Measurements from ENCODE around the gene DUSP16. TPM values are rescaled to one million over a fixed set of nuclear protein-coding genes. Genes with fewer than 3 reads are reported as not detected.

The DUSP16 gene
- total RNA-seq, 2 experiments from 2014 or later, result 45.7 to 47.2 TPM

DNA sequence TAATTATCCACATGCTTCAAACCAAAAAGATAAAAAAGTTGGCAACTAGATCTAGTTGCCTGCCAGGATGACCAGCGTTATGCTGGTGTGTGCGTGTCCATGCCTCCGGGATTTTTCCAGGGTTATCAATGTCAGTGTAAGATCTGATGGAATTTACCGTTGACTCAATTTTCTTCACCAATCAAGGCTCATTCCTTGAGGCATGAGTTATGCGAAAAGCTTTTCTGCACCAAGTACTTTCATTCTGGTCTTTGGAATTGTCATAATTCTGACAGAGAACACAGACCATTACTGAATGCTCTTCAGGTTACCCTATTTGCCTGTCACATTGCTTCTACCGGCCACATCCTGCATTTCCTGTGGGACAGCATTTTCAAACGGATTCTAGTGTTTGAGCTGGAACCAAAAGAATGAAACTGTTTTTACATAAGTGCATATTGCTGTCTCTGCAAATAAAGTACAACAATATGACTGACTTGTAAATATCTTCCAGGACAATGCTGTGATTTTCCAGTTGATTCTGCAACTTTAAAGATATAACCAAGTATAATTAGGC is 91.8 kb downstream of the DUSP16 start:
- Mint-ChIP-seq H3K9me3 (no peaks in the 10 kb centered on the region), H3K4me1 (ENCODE audit: low read depth) (peaks cover 54% of the 10 kb centered on the region), H3K4me3 (no peak overlapping the region), H3K27me3 (ENCODE audit: low read depth) (no peaks in the 10 kb centered on the region), H3K36me3 (ENCODE audit: low read depth) (peaks cover 53% of the 10 kb centered on the region), H3K27ac (no peak overlapping the region)
- DNase-seq, result no peak
- intact Hi-C loops (cut with micrococcal nuclease), result no loop called here
- CTCF ChIA-PET, result interaction anchor here (1.3 kb wide), 1 partner anchor 9 kb away, joined by 3 read pairs; no protein-coding TSS in a partner anchor

DNA sequence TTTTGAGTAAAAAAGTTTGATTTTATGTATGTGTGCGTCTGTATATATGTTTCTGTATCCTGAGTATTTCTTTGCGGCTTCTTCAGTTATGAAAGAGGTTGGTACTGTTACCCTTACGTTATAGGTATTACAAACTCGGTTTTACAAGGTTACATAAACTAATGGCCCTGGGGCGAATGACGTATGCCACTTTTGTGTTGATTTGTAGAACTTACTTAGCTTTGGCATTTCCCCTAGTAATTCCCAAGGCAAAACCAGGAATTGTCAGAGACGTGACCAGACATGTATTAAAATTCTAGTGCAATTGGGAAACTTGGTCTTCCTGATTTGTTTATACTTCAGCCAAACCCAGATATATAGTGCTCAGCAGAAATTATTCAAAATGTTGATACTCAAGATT is 93.3 kb downstream of the DUSP16 start:
- H3K27ac Mint-ChIP-seq, result no peak overlapping the region
- intact Hi-C loops (cut with micrococcal nuclease), result no loop called here

DNA sequence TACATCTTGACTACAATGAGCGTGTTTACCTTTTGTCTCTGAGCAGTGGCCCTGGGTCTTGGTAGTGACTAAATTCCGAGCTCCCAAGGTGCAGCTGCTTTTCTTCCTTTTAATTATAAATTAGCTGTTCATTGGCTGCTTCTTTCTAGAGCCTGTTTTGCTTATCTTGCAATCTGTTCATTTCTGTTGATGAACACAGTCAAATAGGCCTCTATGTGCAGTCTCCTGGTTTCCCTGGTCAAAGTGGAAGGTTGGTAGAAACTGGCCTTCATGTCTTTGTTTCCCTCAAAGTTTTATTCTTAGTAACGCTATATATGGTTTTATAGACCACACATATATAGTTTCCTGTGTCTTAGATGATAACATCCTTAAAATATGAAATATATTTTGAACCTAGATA is 94.1 kb downstream of the DUSP16 start:
- DNase-seq, result no peak
- CTCF ChIA-PET, result no interaction called here
- Mint-ChIP-seq H3K4me3 (no peak overlapping the region), H3K27ac (no peak overlapping the region), H3K9me3 (no peaks in the 10 kb centered on the region), H3K27me3 (ENCODE audit: low read depth) (no peaks in the 10 kb centered on the region), H3K36me3 (ENCODE audit: low read depth) (peaks cover 47% of the 10 kb centered on the region), H3K4me1 (ENCODE audit: low read depth) (peaks cover 50% of the 10 kb centered on the region)
- intact Hi-C loops (cut with micrococcal nuclease), result no loop called here

More for the DNA sequence above, 93.3 kb downstream of the DUSP16 start:
- CTCF ChIA-PET, result no interaction called here
- no peak for DNase-seq
- Mint-ChIP-seq H3K4me1 (ENCODE audit: low read depth) (peaks cover 53% of the 10 kb centered on the region), H3K4me3 (no peak overlapping the region), H3K9me3 (no peaks in the 10 kb centered on the region), H3K27me3 (ENCODE audit: low read depth) (no peaks in the 10 kb centered on the region), H3K36me3 (ENCODE audit: low read depth) (peaks cover 50% of the 10 kb centered on the region)

DNA sequence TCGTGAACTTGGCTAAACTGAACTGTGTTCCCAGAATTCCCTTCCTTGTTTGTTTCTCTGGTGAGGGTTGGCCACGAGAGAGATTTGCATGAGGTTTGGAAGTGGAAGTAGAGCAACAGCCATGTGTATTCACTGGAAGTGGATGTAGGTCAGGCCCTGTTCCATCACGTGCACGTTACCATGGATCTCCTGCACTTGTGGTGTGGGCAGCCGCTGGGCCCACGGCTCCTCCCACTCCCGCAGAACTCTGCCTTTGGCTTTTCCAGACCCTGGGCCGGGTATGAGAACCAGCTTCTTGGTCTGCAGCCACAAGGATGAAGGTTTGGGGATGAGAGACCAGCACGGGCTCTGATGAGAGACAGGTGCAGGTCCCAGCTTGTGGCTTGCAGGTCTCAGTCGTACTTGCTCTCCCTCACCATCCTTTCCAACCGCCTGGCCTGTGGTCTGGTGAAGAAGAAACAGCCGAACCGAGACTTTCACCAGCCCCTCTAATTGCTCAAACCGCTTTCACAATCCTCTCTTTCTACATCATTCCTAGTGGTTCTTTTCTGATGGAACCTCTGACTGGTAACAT is 94.9 kb downstream of the DUSP16 start:
- CTCF ChIA-PET, result no interaction called here
- H3K27ac Mint-ChIP-seq, result peak overlapping the region; percentile 55
- no peaks in the 10 kb centered on the region for H3K27me3 Mint-ChIP-seq (ENCODE audit: low read depth)
- peaks cover 48% of the 10 kb centered on the region for H3K36me3 Mint-ChIP-seq (ENCODE audit: low read depth)
- peaks cover 53% of the 10 kb centered on the region for H3K4me1 Mint-ChIP-seq (ENCODE audit: low read depth)
- peak; percentile 23 for DNase-seq
- H3K9me3 Mint-ChIP-seq, result no peaks in the 10 kb centered on the region
- H3K4me3 Mint-ChIP-seq, result no peak overlapping the region
- intact Hi-C loops (cut with micrococcal nuclease), result no loop called here

DNA sequence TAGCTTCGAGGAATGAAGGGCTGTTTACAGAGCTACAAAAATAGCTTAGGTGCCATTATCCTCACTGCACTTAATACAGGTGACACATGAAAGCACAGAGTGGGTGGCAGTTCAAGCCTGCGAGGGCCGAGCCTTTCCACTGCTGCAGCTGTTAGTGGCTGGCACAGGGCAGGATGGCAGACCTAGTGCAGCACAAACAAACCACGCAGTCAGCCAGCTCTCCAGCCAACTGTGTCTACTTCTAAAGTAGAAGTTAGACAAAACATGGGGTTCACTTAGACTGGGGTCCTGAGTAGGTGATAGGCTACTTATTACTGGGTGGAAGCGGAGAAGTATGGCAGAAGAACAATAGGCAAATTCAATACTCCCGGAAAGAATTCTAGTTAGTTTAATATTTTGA is 95.4 kb downstream of the DUSP16 start:
- CTCF ChIA-PET, result interaction anchor here (1.7 kb wide), 1 partner anchor 90 kb away, joined by 8 read pairs; no protein-coding TSS in a partner anchor
- Mint-ChIP-seq H3K4me3 (no peak overlapping the region), H3K27ac (peak overlapping the region; percentile 55)

DNA sequence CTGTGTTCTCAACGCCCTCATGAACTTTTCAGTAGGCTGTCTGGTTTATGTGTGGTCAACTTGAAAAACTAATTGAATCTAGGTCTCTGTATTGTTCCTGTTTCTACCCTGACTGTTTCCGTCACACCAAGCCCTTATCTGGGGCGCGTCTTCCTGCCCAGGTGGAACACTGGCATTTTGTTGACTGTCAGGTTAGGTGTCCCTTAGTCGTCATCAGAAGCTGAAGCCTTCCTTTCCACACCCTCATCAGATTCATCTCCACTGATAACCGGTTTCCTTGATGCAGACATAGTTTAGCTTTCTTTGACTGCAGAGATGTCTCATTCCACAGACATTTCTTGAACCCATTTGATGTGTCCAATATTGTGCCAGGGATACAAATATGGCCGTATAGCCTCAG is 96.5 kb downstream of the DUSP16 start:
- H3K27me3 Mint-ChIP-seq (ENCODE audit: low read depth), result no peaks in the 10 kb centered on the region
- H3K4me1 Mint-ChIP-seq (ENCODE audit: low read depth), result peaks cover 65% of the 10 kb centered on the region
- peaks cover 43% of the 10 kb centered on the region for H3K36me3 Mint-ChIP-seq (ENCODE audit: low read depth)
- peak overlapping the region; percentile 84 for H3K27ac Mint-ChIP-seq
- intact Hi-C loops (cut with micrococcal nuclease), result loop anchor here (1.0 kb wide), 1 partner anchor 8 kb away; no protein-coding TSS in a partner anchor
- no peaks in the 10 kb centered on the region for H3K9me3 Mint-ChIP-seq
- H3K4me3 Mint-ChIP-seq, result peak overlapping the region; percentile 7
- peak; percentile 69 for DNase-seq
- CTCF ChIA-PET, result interaction anchor here (1.2 to 2.2 kb wide), 4 partner anchors 10 to 89 kb away, joined by 4 to 8 read pairs (median 6); no protein-coding TSS in a partner anchor

More for the DNA sequence above, 95.4 kb downstream of the DUSP16 start:
- Mint-ChIP-seq H3K4me1 (ENCODE audit: low read depth) (peaks cover 54% of the 10 kb centered on the region), H3K9me3 (no peaks in the 10 kb centered on the region), H3K27me3 (ENCODE audit: low read depth) (no peaks in the 10 kb centered on the region), H3K36me3 (ENCODE audit: low read depth) (peaks cover 48% of the 10 kb centered on the region)
- DNase-seq, result peak; percentile 47
- intact Hi-C loops (cut with micrococcal nuclease), result no loop called here

DNA sequence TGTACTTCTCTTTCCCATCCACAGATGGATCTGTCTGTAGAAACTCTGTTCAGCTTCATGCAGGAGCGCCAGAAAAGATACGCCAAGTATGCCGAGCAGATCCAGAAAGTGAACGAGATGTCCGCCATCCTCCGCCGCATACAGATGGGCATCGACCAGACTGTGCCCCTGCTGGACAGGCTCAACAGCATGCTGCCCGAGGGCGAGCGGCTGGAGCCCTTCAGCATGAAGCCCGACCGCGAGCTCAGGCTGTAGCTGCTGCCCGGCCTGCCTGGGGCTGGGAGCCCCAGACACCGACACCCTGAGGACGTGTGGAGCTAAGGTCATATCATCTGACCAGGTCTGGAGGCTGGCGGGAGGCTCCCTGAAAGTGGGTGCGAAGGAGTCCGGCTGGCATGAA is 97.1 kb downstream of the DUSP16 start:
- Mint-ChIP-seq H3K27me3 (ENCODE audit: low read depth) (no peaks in the 10 kb centered on the region), H3K9me3 (no peaks in the 10 kb centered on the region), H3K4me1 (ENCODE audit: low read depth) (peaks cover 72% of the 10 kb centered on the region), H3K36me3 (ENCODE audit: low read depth) (peaks cover 40% of the 10 kb centered on the region), H3K4me3 (no peak overlapping the region), H3K27ac (peak overlapping the region; percentile 20)
- no peak for DNase-seq
- CTCF ChIA-PET, result interaction anchor here (0.6 to 2.2 kb wide), 6 partner anchors 9 to 273 kb away, joined by 3 to 8 read pairs (median 4); partner anchors contain the start of gene DUSP16
- intact Hi-C loops (cut with micrococcal nuclease), result no loop called here

DNA sequence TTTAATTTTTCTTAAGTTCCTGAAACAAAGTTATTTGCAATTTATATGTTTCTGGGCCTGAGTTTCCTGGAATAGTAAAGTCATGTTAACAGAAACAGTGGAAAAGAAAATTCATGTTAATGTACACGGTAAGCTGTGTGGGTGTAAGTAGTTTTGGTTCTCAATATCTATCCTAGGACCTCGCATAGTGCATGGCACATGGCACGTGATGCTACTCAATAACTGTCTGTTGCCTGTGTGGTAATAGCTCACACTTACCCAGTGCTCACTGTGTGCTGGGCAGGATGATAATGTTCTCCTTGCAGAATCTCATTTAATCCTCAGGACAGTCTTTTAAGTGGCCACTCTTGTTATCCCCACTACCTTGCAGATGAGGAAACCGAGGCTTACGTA is 100.7 kb downstream of the DUSP16 start:
- CTCF ChIA-PET, result interaction anchor here (0.7 to 2.1 kb wide), 11 partner anchors 9 to 100 kb away, joined by 3 to 10 read pairs (median 3); no protein-coding TSS in a partner anchor
- no peaks in the 10 kb centered on the region for H3K27me3 Mint-ChIP-seq (ENCODE audit: low read depth)
- intact Hi-C loops (cut with micrococcal nuclease), result loop anchor here (1.0 to 5.0 kb wide), 6 partner anchors 13 to 145 kb away; partner anchors contain the start of gene DUSP16
- peaks cover 79% of the 10 kb centered on the region for H3K4me1 Mint-ChIP-seq (ENCODE audit: low read depth)
- H3K9me3 Mint-ChIP-seq, result no peaks in the 10 kb centered on the region
- H3K27ac Mint-ChIP-seq, result peak overlapping the region; percentile 90
- peak; percentile 45 for DNase-seq
- H3K36me3 Mint-ChIP-seq (ENCODE audit: low read depth), result peaks cover 17% of the 10 kb centered on the region
- peak overlapping the region; percentile 9 for H3K4me3 Mint-ChIP-seq

DNA sequence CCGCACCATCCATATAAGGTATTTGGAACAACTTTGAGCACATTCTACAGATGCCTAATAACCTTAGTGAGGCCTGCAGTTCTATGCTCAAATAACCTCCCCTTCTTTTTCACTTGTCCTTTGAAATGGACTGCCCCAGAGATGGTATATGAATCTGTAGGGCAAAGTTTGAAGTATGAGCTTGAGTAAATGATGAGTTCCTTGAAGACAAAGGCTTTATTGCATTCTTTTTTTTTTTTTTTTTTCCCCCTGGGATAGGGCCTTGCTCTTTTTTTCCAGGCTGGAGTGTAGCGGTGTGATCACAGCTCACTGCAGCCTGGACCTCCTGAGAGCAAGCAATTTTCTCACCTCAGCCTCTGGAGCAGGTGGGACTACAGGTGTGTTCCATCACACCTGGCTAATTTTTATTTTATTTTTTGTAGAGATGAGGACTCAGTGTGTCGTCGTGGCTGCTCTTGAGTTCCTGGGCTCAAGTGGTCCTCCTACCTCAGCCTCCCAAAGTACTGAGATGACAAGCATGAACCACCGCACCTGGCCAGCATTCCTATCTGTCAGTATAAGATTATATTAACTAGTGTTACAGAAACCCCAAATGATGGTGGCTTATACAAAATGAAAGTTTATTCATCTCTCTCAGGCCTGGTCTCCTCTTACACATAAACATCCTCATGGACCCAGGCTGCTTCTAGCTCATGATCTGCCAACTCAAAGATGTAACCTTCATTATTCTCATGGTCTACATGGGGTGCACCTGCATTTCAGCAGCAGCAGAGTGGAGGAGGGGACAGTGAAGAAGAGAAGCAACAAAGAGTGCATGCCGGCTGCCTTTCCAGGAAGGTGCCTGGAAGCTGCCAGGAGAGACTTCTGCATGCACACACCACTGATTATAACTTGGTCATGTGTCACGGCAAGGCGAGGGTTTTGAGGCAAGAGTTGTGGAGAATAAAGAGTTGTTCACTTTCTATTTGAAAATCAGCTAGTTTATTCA is 101.4 kb downstream of the DUSP16 start:
- Mint-ChIP-seq H3K9me3 (no peaks in the 10 kb centered on the region), H3K27me3 (ENCODE audit: low read depth) (no peaks in the 10 kb centered on the region), H3K4me1 (ENCODE audit: low read depth) (peaks cover 79% of the 10 kb centered on the region), H3K27ac (peak overlapping the region; percentile 90), H3K36me3 (ENCODE audit: low read depth) (peaks cover 13% of the 10 kb centered on the region), H3K4me3 (peak overlapping the region; percentile 35)
- peak; percentile 71 for DNase-seq
- CTCF ChIA-PET, result interaction anchor here (0.6 to 2.1 kb wide), 11 partner anchors 10 to 100 kb away, joined by 3 to 10 read pairs (median 3); no protein-coding TSS in a partner anchor
- intact Hi-C loops (cut with micrococcal nuclease), result loop anchor here (1.0 to 5.0 kb wide), 6 partner anchors 14 to 146 kb away; partner anchors contain the start of gene DUSP16

DNA sequence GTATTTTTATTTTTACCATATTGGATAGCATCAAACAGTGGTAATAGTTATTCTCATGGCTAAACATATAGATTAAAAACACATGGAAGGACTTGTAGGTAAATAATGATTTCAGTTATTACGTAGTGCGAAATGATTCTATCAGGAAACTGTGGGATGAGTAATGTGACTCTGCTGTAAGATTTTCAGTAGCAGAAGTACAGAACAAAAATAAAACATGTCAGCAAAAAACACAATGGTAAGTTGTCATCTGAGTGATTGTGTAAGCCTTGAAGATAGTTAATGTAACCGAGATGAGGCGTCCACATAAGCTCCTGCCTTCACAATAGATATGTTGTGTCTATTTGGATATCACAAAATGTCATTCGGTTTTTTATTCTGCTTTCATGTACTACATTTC is 106.0 kb downstream of the DUSP16 start:
- DNase-seq, result no peak

DNA sequence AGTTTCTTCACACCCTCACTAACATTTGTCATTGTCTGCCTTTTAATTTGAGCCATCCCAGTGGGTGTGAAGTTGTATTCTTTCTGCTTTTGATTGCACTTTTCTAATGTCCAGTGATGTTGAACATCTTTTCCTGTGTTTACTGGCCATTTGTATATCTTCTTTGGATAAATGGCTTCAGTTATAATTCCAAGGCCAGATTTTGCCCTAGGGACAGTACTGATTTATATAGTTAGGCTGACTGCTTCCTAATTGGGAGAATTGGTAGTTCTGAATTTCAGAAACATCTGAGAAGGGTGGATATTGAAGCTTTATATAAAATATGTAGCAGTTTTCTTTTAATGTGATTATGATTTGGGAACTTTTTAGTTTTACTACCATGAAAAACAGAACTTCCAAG is 108.3 kb downstream of the DUSP16 start:
- Mint-ChIP-seq H3K4me3 (no peak overlapping the region), H3K9me3 (no peaks in the 10 kb centered on the region), H3K4me1 (ENCODE audit: low read depth) (peaks cover 29% of the 10 kb centered on the region), H3K36me3 (ENCODE audit: low read depth) (peaks cover 2% of the 10 kb centered on the region), H3K27ac (no peak overlapping the region), H3K27me3 (ENCODE audit: low read depth) (no peaks in the 10 kb centered on the region)
- intact Hi-C loops (cut with micrococcal nuclease), result no loop called here
- no peak for DNase-seq
- CTCF ChIA-PET, result interaction anchor here (0.6 to 2.8 kb wide), 3 partner anchors 12 to 109 kb away, joined by 3 to 9 read pairs (median 5); partner anchors contain the start of gene DUSP16

More for the DNA sequence above, 106.0 kb downstream of the DUSP16 start:
- intact Hi-C loops (cut with micrococcal nuclease), result loop anchor here (1.0 kb wide), 2 partner anchors 14 to 19 kb away; no protein-coding TSS in a partner anchor
- Mint-ChIP-seq H3K4me1 (ENCODE audit: low read depth) (peaks cover 51% of the 10 kb centered on the region), H3K9me3 (no peaks in the 10 kb centered on the region), H3K4me3 (peak overlapping the region; percentile 17), H3K36me3 (ENCODE audit: low read depth) (peaks cover 2% of the 10 kb centered on the region), H3K27ac (peak overlapping the region; percentile 76), H3K27me3 (ENCODE audit: low read depth) (no peaks in the 10 kb centered on the region)
- CTCF ChIA-PET, result interaction anchor here (0.6 to 2.8 kb wide), 8 partner anchors 9 to 150 kb away, joined by 3 to 9 read pairs (median 4); no protein-coding TSS in a partner anchor

DNA sequence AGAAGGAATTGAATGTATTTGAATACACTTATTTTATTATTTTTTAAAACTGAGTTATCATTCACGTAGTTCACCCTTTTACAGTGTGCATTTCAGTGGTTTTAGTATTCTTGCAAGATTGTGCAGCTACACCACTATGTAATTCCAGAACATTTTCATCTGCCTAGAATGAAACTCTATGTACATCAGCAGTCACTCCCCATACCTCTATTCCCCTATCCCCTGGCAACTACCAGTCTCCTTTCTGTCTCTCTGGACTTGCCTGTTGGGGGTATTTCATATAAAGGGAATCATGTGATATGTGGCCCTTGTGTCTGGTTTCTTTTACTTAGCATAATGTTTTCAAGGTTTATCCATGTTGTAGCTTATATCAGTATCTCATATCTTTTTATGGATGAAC is 109.0 kb downstream of the DUSP16 start:
- no peak overlapping the region for H3K4me3 Mint-ChIP-seq
- no peaks in the 10 kb centered on the region for H3K9me3 Mint-ChIP-seq
- no peaks in the 10 kb centered on the region for H3K27me3 Mint-ChIP-seq (ENCODE audit: low read depth)
- peaks cover 4% of the 10 kb centered on the region for H3K36me3 Mint-ChIP-seq (ENCODE audit: low read depth)
- H3K4me1 Mint-ChIP-seq (ENCODE audit: low read depth), result peaks cover 29% of the 10 kb centered on the region
- intact Hi-C loops (cut with micrococcal nuclease), result no loop called here
- no peak for DNase-seq
- no peak overlapping the region for H3K27ac Mint-ChIP-seq
- CTCF ChIA-PET, result no interaction called here
